Liver (tissue), 3 donors: ENCODE measurements around the gene SLC16A7.

ENCODE experiments used
- ATF3 ChIP-seq: IDR thresholded peaks from 2 replicates; pipeline ENCODE4 v1.6.1; 2016; ENCODE audit warnings: antibody characterized with exemption
- CTCF ChIP-seq: fragments of 150-350 bp; IDR thresholded peaks from 2 replicates; pipeline ENCODE4 v1.5.1; 2017; ENCODE audit warnings: improper control_type of control experiment, low read depth, low read length; ENCODE audit not compliant: missing input control
- FOXA1 ChIP-seq: IDR thresholded peaks from 2 replicates; pipeline ENCODE4 v1.6.1; 2016; ENCODE audit warnings: antibody characterized with exemption
- FOXA2 ChIP-seq: IDR thresholded peaks from 2 replicates; pipeline ENCODE4 v1.6.1; 2016; ENCODE audit warnings: antibody characterized with exemption
- MAX ChIP-seq: IDR thresholded peaks from 2 replicates; pipeline ENCODE4 v1.6.1; 2016; ENCODE audit warnings: antibody characterized with exemption
- RAD21 ChIP-seq, 2 donors: IDR thresholded peaks; 2 replicates each; pipeline ENCODE4 v1.6.1; 2016; ENCODE audit warnings: antibody characterized with exemption in 2 of 2, mild to moderate bottlenecking in 2 of 2
- SP1 ChIP-seq: IDR thresholded peaks from 2 replicates; pipeline ENCODE4 v1.6.1; 2018; ENCODE audit warnings: antibody characterized with exemption, mild to moderate bottlenecking
- TAF1 ChIP-seq: conservative IDR thresholded peaks from 2 replicates; pipeline ENCODE4 v1.6.1; 2016; ENCODE audit warnings: antibody characterized with exemption, mild to moderate bottlenecking
- donor health status: healthy.
- donor health status: healthy.

GRCh38 chr12:59651229-59651920, 55.5 kb downstream of the SLC16A7 start:
- TF ChIP-seq FOXA1: no peak
- no peak for TF ChIP-seq CTCF
- TF ChIP-seq ATF3: no peak
- no peak for TF ChIP-seq RAD21 (IDR thresholded peaks at IDR 0.05)
- TF ChIP-seq TAF1: no peak
- TF ChIP-seq SP1: peak; percentile 16
- no peak for TF ChIP-seq MAX
- TF ChIP-seq FOXA2: no peak
